Body of pancreas (tissue), 4 donors: ENCODE measurements around the gene KRTAP10-4.

Experiments used
- POLR2A ChIP-seq, 3 donors: fragments of 450-650 bp; IDR thresholded peaks; one replicate each; pipeline ENCODE4 v1.6.1; 2016; ENCODE audit warnings: antibody characterized with exemption in 3 of 3, mild to moderate bottlenecking in 2 of 3
- TF ChIP-seq, protein P1 (sequence below), 7 experiments: fragments of 450-650 bp in 4 of 7; fragments of 200-600 bp in 3 of 7; sonication (generic) in 3 of 7; IDR thresholded peaks; one replicate each; pipeline ENCODE4 v1.5.1; 2016 to 2019; ENCODE audit warnings: antibody characterized with exemption in 7 of 7

DNA sequence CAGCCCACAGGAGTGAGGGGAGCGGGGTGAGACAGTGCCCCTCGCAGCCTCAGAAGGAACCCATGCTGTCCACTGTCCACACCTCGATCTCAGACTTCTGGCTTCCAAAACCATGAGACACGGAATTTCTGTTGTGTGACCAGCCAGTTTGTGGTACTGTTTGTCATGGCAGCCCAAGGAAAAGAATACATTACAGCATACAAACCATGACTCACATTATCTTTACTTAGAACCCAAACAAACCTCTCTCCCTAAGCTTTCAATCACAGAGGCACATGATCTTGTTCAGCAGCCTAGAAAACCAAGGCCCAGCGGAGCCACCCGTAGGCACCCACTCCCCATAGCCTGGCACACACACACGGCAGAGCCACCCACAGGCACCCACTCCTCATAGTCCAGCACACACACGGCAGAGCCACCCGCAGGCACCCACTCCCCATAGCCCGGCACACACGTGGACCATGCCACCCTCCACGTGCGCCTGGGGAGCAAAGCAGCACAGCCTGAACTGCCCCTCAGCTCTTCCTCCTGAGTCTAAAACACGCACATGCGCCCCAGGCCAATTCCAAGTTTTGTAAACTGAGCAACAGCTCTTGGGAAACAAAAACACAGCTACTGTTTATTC, 458 bp upstream of the KRTAP10-4 start:
- TF ChIP-seq, protein P1, sequence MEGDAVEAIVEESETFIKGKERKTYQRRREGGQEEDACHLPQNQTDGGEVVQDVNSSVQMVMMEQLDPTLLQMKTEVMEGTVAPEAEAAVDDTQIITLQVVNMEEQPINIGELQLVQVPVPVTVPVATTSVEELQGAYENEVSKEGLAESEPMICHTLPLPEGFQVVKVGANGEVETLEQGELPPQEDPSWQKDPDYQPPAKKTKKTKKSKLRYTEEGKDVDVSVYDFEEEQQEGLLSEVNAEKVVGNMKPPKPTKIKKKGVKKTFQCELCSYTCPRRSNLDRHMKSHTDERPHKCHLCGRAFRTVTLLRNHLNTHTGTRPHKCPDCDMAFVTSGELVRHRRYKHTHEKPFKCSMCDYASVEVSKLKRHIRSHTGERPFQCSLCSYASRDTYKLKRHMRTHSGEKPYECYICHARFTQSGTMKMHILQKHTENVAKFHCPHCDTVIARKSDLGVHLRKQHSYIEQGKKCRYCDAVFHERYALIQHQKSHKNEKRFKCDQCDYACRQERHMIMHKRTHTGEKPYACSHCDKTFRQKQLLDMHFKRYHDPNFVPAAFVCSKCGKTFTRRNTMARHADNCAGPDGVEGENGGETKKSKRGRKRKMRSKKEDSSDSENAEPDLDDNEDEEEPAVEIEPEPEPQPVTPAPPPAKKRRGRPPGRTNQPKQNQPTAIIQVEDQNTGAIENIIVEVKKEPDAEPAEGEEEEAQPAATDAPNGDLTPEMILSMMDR (IDR thresholded peaks at IDR 0.05): no peak
- no peak for TF ChIP-seq POLR2A (IDR thresholded peaks at IDR 0.05)
